Activated CD4-positive, CD25-positive, alpha-beta regulatory T cell treated with anti-CD3 and anti-CD28 coated beads, Interleukin-2, amount 50 U/mL, for 16 hours (primary cell): ENCODE results near the gene KIFAP3.
"Not testable (repeated sequence)": the region's sequence is repeated elsewhere in the genome, so short reads cannot be mapped to it uniquely, and the experiment has no call there.

ENCODE experiments used
- DNase-seq: peaks from one replicate; pipeline ENCODE4 v3.0.0-alpha.2; 2020; ENCODE audit warnings: low read depth, low spot score

Gene KIFAP3

DNA sequence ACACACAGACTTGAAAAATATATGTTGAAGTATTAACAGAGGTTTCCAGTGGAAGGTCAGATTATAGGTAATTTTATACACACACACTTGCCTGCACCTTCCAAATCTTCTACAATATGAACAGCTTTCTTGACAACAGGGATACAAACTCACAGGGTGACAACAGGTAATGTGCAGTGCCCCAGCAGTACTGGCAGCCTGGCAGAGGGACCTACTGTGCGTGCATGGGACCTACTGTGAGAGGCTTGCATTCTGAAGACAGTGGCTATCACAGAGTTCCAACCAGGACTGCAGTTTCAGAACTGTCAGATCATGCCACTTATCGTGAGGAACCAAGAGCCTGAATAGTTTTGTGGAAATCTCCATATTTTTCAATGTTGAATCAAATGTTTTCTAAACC lies 184.6 kb downstream of the KIFAP3 start:
- DNase-seq = no peak

DNA sequence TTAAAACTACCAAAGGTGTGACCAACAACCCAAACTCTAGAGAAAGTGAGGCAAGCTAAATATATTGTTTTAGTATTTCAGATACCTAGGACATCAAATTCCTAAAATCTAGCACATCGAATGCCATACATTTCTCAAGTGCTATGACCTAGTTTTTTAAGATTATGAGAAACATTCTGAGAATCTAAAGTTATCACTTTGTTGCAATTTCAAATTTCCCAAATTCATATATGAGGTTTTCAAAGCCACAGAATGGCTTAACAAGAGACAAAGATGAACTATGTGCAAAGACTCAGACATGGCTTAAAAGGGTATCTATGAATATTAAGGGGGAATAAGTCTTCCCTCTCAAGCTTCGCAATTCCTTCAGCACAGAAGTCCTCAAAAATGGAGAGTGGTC lies 187.6 kb downstream of the KIFAP3 start:
- no peak for DNase-seq

DNA sequence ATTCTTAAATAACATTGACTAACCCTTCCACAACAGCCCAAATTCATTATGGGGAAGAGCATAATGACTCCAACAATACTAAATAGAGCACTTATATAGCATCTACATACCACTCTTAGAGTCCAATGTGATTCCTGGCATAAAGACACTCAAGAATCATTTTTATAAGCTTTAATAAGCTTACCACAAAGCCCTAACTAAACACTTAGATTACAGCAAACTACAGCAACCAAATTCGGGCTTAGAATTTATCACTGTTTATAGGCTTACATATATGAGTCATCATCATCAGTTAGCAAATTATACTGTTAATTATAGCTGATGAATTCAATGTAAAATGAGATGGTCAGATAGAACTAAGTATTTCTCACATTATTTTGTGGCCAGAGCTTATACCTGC lies 188.1 kb downstream of the KIFAP3 start:
- DNase-seq = no peak

DNA sequence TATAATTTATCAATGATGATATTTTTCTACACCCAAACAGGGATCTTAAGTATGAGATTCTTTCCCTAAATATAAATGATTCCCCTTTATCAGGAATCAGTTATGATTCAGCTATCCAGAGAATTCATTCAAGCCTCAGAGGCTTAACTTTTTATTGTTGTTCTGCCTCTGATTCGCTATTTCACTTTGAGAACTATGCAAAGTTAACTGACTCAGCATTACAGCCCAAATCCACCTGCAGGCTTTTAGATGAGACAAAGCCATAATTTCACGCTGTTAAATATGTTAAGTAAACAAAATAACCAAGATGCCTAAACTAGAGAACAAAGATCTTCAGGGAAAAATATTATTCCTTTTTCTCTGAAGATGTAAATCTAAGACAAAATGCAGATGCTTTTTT lies 189.3 kb downstream of the KIFAP3 start:
- no peak for DNase-seq

DNA sequence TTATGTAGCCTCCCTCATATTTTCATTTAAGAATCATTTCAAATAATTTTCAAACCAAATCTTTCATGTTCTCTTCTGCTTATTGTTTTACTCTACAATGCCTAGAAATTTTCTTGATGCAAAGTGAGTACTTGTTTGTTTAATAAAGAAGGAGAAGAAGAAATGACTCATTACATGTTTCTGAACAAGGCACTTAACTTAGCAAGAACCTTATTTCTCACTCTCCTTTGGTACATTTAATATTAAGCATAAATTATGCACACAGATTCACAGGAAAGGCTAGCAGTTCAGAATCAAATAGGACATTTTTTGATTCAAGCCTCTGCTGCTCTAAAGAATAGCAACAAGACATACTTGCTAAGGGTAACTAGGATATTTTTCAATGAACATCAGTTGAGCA lies 189.9 kb downstream of the KIFAP3 start:
- no peak for DNase-seq

DNA sequence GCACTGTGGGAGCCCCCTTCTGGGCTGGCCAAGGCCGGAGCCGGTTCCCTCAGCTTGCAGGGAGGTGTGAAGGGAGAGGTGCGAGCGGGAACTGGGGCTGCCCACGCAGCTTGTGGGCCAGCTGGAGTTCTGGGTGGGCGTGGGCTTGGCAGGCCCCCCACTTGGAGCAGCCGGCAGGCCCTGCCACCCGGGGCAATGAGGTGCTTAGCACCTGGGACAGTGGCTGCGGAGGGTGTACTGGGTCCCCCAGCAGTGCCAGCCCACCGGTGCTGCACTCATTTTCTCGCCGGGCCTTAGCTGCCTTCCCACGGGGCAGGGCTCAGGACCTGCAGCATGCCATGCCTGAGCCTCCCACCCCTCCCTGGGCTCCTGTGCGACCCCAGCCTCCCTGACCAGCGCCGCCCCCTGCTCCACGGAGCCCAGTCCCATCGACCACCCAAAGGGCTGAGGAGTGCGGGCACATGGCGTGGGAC lies 192.4 kb downstream of the KIFAP3 start:
- DNase-seq = no peak

DNA sequence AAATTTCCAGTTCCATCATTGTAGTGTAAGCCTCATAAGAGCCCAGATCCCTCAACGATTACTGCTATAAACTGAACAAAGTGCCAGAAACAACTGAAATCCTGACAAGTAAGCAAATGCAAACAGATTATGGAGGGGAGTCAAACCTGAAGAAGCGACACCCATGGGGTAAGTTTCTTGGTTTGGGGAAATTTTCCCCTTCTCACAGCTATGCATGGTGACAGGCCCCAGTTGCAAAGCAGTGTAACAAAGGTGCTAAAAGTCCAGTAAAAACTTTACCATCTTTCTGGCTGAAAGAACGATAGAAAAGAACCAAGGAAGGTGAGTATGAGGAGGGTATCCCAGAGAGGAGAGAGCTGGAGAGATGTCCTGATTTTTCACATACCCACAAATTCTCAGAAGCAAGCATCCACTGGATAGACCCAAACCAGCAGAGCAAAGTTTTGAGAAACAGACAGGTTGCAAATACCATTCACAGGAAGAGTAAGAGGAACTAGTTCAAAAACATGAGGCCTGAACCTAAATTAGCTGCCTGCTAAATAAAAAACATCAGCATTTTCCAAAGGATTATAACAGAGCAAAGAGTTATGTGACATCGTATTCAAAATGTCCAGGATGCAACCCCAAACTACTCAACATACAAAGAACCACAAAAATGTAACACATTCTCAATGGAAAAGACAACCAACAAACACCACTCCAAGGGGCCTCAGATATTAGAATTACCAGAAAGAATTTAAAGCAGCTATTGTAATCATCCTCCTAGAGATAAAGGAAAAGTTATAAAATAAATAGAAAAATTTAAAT lies 195.3 kb downstream of the KIFAP3 start:
- no peak for DNase-seq

DNA sequence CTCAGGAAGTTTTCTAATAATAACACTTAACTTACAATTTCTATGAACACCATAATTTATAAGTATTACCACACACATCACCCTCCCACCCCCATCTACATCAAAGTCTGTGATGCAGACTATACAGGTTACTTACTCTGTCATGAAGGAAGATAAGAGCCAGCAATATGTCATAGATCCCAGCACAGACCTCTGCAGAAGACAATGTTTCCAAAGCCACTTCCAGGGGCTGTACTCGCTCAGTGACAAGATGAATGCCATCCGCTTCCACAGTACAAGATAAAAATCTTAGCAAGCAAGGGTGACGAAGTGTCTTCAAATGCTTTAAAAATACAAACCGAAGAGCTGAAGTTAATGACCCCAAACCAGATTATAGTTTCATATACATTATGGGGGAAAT lies 196.0 kb downstream of the KIFAP3 start:
- no peak for DNase-seq

DNA sequence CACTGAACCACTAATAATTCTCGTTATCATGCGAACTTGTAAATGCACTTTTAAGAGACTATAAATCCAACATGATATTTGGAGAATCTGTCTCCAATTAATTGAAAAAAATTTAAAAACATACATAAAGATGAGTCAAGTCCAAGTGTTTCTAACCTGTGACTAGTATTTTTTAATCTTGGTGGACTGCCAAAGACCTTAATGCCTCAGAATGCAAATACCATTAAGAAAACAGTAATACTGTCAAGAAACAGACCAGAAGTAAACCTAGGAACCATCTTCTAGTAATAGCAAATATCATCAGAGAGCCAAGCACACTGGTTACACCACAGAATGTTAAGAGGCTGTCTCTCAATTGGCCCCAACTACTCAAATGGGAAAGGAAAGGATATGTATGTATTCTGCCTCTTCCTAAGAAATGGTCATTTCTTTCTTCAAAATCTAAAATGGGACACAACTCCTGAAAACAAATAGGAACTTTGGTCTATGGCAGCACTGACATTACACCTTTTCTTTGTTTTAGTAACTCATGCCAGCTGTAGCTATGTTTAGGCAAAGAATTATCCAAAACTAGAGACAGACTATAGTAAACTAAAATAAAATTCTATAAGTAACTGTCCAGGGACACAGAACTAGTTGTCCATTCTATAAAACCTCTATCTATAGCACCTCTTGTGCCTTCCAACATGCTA lies 196.5 kb downstream of the KIFAP3 start:
- no peak for DNase-seq

DNA sequence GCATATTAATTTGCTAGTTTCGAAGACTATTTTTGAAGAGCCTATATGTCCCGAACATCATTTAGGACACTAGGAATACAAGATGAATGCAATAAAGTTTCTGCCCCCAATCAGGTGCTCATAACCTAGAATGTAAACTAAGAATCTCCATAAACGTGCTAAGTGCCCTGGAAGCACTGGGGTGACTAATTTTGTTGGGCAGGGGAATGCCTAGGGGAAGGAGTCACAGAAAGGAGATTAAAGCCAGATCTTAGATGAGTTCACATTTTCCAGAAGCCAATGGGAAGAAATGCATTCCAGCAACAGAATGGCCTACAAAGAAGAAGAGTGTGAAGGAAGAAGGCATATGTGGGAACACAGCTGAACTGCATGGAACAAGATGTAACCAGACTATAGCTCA lies 200.3 kb downstream of the KIFAP3 start:
- DNase-seq = no peak

DNA sequence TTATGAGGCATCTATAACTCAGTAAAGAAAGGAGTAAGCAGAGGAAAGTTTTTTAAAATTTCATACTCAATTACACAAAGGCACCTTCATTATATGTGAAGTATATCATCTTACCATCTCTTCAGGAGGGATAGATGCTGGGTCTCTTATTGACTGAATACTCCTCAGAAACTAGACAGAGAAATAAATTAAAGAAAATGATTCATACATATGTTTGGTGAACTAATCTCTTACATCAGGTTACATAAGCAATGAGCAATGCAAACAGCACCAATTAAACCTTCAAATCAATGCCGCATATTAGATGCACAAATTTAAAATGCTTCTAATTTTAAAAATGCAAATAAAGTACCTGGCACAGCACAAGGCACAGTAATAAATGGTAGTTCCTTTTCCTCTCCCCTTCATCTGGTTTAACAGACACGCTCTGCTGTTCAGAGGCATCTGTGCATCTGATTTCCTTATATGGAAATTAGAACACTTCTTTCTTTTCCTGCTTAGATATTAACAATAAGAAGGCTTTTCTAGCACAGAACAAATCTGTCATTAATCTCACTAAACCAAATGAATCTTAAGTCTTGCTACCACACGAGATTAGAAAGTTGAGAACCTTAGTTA lies 200.8 kb downstream of the KIFAP3 start:
- no peak for DNase-seq

DNA sequence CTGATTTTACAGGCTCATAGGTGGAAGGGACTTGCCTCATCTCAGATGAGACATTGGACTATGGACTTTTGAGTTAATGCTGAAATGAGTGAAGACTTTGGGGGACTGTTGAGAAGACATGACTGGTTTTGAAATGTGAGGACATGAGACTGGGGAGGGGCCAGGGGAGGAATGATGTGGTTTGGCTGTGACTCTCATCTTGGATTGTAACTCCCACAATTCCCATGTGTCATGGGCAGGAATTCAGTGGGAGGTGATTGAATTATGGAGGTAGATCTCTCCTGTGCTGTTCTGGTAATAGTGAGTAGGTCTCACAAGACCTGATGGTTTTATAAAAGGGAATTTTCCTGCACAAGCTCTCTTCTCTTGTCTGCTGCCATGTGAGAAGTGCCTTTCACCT lies 201.6 kb downstream of the KIFAP3 start:
- DNase-seq = no peak

DNA sequence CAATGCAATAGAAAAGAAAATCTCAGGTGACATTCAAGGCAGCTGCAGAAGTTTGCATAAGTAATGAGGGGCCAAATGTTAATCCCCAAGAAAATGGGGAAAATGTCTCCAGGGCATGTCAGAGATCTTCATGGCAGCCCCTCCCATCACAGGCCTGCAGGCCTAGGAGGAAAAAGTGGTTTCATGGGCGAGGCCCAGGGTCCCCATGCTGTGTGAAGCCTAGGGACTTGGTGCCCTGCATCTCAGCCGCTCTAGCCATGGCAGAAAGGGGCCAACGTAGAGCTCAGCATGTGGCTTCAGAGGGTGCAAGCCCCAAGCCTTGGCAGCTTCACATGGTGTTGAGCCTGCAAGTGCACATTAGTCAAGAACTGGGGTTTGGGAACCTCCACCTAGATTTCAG lies 202.5 kb downstream of the KIFAP3 start:
- DNase-seq = not testable (repeated sequence)
